Muscle layer of colon (tissue), 2 donors: Measurements from ENCODE around the gene GNPTAB.

ENCODE experiments used
- H3K27ac ChIP-seq: one replicate; pipeline ENCODE4 v1.7.0; 2013; ENCODE audit warnings: low read depth, mild to moderate bottlenecking, low read length, moderate library complexity
- H3K27me3 ChIP-seq, 2 donors: one replicate each; pipeline ENCODE4 v1.7.0; 2013; ENCODE audit warnings: low read length in 2 of 2, mild to moderate bottlenecking in 2 of 2; ENCODE audit not compliant: insufficient read depth in 2 of 2, control insufficient read depth in 1 of 2
- H3K36me3 ChIP-seq: one replicate; pipeline ENCODE4 v1.7.0; 2013; ENCODE audit warnings: mild to moderate bottlenecking, low read length; ENCODE audit not compliant: insufficient read depth
- H3K4me1 ChIP-seq: one replicate; pipeline ENCODE4 v1.7.0; 2013; ENCODE audit warnings: mild to moderate bottlenecking, low read length; ENCODE audit not compliant: insufficient read depth
- H3K4me3 ChIP-seq, 2 donors: one replicate each; pipeline ENCODE4 v1.7.0; 2013; ENCODE audit warnings: low read length in 2 of 2, low read depth in 1 of 2, mild to moderate bottlenecking in 1 of 2, moderate library complexity in 1 of 2
- H3K9ac ChIP-seq: one replicate; pipeline ENCODE4 v1.7.0; 2013; ENCODE audit warnings: low read length
- H3K9me3 ChIP-seq: one replicate; pipeline ENCODE4 v1.7.0; 2013; ENCODE audit warnings: mild to moderate bottlenecking, low read length
- donor health status: abdominal sarcoma.
- donor health status: Adenocarcinoma of cecum.

The GNPTAB gene

DNA sequence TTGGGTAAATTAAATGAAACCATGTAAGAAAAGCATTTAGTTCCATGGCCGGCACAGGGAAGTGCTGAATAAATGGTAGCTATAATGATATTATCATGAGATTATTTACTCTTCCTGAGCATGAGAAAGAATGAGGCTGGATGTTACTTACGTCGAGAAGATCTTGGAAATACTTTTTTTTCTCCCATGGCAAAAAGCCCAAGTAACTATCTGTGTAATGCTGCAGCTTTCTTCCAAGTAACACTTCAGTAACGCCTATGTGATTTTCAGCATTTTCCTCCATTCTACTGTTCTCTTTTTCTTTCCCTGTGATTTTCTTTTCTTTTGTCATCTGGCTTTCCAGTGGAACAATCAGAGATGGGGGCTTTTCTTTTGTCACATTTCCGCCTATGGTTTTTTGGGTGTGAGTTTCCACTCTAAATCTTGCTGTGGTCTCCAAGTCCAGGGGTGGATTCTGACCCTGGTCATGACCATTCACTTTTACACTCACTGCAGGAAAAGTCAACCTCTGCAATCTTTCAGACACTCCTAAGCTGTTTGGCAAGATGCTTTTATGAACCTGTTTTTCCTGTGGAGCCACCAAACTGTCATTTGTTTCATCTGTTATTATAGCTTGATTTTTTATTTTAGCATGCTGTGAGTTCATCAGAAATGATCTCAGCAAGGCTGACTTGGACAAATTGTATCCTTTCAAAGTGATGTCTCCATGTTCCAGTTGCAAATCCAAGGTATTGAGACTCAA, 66.5 kb downstream of the GNPTAB start:
- no peaks in the 10 kb centered on the region for H3K9me3 ChIP-seq
- no peak overlapping the region for H3K9ac ChIP-seq
- no peak overlapping the region for H3K4me3 ChIP-seq
- H3K27me3 ChIP-seq = no peaks in the 10 kb centered on the region
- H3K4me1 ChIP-seq = no peaks in the 10 kb centered on the region
- H3K27ac ChIP-seq = peak overlapping the region; percentile 7
- peaks cover 14% of the 10 kb centered on the region for H3K36me3 ChIP-seq

DNA sequence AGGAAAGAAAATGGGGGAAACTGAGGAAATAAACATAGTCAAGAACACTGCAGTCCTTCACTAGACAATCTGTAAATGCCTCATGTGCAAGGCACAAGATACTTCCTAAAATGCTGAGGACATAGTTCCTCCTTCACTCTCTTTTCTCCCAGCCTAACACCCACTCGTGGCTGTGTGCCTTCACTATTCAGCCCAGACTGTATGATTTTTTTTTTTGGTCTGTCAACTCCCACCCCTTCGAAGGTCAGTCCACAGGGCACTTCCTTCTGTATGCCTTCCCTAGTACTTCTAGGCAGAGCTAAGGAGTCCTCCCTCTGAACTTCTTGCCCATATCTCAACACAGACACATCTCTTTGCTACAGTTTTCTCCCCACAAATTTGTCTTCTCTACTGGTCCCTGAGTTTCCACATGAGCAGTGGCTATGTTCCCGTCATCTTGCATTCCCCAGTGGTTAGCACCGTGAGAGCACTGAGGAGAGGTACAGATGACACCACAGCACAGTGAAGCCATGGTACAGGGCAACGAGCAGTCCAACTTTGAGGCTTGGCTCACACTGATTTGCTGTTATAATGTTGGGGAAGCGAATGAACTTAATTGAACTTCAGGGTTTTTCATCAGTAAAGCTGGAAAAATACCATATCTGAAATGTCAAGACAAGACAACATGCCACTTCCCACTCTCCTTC, 67.4 kb downstream of the GNPTAB start:
- Histone ChIP-seq H3K27ac (peak overlapping the region; percentile 7), H3K4me1 (no peaks in the 10 kb centered on the region), H3K36me3 (peaks cover 9% of the 10 kb centered on the region), H3K27me3 (no peaks in the 10 kb centered on the region), H3K9ac (no peak overlapping the region), H3K4me3 (no peak overlapping the region), H3K9me3 (no peaks in the 10 kb centered on the region)

DNA sequence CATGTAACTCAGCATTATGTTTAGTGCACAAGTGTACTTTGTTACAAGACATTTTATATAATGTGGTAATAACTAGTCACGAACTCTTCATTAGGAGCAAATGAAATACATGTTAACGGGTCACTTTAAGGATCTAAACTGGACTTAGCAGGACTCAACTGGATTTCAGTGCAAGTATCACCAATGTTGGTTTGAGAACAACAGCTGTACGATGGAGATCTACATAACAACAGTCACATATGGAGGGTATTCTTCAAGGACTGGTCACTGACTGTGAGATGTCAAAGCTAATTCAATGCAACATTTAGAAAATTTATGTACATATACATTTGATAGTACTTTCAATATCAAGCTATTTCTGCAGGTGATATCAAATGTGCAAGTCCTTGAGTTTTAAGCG, 69.0 kb downstream of the GNPTAB start:
- H3K27ac ChIP-seq = no peak overlapping the region
- H3K9ac ChIP-seq = no peak overlapping the region
- H3K9me3 ChIP-seq = no peaks in the 10 kb centered on the region
- no peaks in the 10 kb centered on the region for H3K4me1 ChIP-seq
- no peaks in the 10 kb centered on the region for H3K27me3 ChIP-seq
- no peaks in the 10 kb centered on the region for H3K36me3 ChIP-seq
- H3K4me3 ChIP-seq = no peak overlapping the region

DNA sequence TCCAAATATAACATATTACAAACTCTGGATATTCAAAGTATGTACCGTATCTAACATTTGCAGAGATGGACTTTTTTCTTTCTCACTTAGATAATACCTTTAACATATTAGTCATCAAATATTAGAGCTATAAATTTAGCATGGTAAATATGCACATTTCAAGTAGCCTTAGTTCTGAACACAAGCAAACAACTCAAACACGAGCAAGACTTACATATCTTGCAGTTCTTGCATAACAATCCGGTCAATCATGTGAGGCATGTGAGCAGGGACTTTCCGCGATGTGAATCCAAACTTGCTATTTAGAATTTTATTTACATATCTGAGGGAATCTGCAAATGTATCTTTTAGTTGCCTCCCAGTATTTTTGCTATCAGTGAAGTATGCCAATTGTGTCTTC, 69.4 kb downstream of the GNPTAB start:
- H3K36me3 ChIP-seq = no peaks in the 10 kb centered on the region
- H3K9me3 ChIP-seq = no peaks in the 10 kb centered on the region
- H3K27me3 ChIP-seq = no peaks in the 10 kb centered on the region
- H3K4me3 ChIP-seq = no peak overlapping the region
- H3K4me1 ChIP-seq = no peaks in the 10 kb centered on the region
- no peak overlapping the region for H3K27ac ChIP-seq
- no peak overlapping the region for H3K9ac ChIP-seq

DNA sequence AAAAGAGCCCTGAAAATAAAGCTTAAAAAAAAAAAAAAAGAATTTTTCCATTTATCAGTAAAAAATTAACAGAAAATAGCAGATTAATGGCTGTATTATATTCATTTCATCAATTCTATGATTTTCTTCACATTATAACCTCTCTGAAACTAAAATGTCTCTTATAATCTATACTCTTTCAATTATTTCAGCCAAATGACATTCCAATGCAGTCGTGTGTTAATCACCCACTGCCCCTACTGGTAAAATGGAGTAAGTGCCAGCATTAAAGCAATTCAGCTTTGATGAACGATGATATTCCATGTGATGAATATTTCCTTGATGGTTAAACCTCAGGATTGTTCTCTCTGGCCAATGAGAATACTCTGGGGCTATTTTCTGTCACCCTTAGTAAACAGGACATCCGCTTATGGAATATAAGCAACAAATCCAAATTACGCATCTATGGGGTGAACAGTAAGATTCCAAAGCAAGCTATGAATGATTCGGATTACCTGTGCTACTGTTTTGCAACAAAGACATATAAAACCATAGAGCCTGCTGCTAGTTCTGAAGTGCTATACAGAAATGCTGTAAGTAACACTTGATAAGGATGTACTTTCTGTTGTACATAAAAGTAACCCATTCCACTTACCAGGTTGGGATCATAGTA, 71.2 kb downstream of the GNPTAB start:
- H3K27me3 ChIP-seq = no peaks in the 10 kb centered on the region
- no peaks in the 10 kb centered on the region for H3K4me1 ChIP-seq
- H3K9me3 ChIP-seq = no peaks in the 10 kb centered on the region
- H3K27ac ChIP-seq = no peak overlapping the region
- no peak overlapping the region for H3K9ac ChIP-seq
- H3K36me3 ChIP-seq = peaks cover 8% of the 10 kb centered on the region
- H3K4me3 ChIP-seq = no peak overlapping the region

DNA sequence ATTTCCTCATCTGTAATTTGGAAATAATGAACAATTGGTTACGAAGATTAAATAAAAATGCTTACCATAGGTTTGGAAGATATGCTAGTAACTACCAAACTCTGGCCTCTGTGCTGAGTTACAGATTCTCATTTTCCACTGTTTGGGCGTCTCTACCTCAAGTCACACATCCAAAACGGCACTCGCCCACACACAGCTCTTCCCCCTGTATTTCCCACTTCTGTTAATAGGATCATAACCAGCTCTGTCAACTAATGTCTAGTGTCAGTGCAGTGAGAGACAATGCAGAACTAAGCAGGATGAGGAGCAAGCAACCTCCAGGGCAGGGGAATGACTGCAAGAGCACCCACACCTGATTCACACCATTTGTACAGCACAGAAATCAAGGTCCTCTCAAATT, 80.6 kb downstream of the GNPTAB start:
- Histone ChIP-seq H3K4me1 (no peaks in the 10 kb centered on the region), H3K4me3 (no peak overlapping the region), H3K27ac (no peak overlapping the region), H3K9me3 (no peaks in the 10 kb centered on the region), H3K9ac (no peak overlapping the region), H3K36me3 (peaks cover 23% of the 10 kb centered on the region), H3K27me3 (no peaks in the 10 kb centered on the region)

DNA sequence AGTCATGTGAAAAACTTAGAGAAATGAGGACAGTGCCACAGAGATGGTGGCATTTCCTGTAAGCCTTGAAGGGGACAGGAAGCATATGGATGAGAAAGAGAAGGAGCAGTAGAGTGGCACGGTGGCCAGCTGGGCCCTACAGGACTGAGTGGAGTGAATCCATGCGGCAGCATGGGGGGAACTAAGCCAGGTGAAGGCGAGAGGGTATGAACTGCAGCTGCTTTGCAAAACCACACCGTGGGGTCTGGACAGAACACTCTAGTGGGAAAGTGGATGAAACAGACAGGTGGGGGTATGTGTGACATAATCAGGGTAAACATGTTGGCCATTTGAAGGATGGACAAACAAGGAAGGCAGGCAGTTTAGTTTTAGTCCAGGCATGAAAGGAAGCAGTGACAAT, 81.1 kb downstream of the GNPTAB start:
- no peak overlapping the region for H3K4me3 ChIP-seq
- H3K4me1 ChIP-seq = no peaks in the 10 kb centered on the region
- H3K27me3 ChIP-seq = no peaks in the 10 kb centered on the region
- peaks cover 23% of the 10 kb centered on the region for H3K36me3 ChIP-seq
- no peak overlapping the region for H3K9ac ChIP-seq
- no peak overlapping the region for H3K27ac ChIP-seq
- no peaks in the 10 kb centered on the region for H3K9me3 ChIP-seq

DNA sequence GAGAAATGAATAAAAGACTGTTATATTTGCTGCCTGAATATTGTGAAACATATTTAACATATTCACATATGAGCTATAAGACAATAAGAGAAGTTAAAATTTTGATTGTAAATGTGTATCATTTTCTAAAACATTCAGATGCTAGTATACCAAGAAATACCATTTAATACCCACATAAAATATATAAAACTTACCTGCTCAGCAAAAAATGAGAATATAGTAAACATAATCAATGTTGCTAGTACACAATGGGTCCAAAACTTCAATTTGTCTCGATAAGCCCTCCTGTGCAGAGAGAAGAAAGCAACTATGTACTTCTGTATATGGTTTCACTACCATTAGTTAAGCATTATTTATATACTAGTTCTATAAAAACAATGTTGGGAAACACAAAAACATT, 81.9 kb downstream of the GNPTAB start:
- no peak overlapping the region for H3K9ac ChIP-seq
- H3K36me3 ChIP-seq = peaks cover 28% of the 10 kb centered on the region
- no peak overlapping the region for H3K4me3 ChIP-seq
- no peaks in the 10 kb centered on the region for H3K4me1 ChIP-seq
- H3K9me3 ChIP-seq = no peaks in the 10 kb centered on the region
- H3K27me3 ChIP-seq = no peaks in the 10 kb centered on the region
- no peak overlapping the region for H3K27ac ChIP-seq

DNA sequence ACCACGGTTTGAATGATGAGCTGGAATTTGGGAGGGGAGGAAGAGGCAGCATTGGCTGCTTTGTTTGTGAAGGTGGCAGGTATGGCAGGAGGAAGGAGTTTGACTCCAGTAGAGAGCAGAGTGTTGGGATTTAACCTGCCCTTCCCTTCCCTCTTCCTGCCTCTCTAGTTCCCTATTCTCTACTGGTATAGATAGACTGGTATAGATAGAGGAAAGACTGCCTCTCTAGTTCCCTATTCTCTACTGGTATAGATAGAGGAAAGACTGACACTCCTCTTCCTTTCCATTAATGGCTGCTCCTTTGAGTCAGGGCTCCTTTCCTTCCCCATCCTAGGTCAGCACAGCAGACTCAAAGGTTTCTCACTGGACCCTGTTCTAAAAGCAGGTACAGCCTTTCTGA, 83.1 kb downstream of the GNPTAB start:
- Histone ChIP-seq H3K4me3 (no peak overlapping the region), H3K9ac (no peak overlapping the region), H3K27me3 (no peaks in the 10 kb centered on the region), H3K4me1 (no peaks in the 10 kb centered on the region), H3K9me3 (no peaks in the 10 kb centered on the region), H3K36me3 (peaks cover 35% of the 10 kb centered on the region), H3K27ac (no peak overlapping the region)

DNA sequence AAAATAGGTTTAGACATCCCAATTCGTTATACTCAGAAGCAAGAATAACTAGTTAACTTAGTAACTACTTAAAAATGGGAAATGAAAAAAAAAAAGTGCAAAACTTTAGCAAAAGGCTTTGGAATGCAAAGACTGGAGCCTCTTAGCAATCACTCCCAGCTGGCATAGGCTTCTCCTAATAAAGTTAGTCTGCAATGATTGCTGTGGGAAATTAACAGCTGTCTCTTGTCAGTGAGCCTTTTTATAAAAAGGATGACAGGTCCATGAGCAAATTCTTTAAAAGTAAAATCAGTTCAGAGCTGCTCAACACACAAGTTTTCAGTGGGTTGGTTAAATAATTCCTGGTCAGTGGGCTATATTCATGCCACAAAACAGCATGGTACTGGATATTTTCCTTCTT, 84.1 kb downstream of the GNPTAB start:
- no peaks in the 10 kb centered on the region for H3K27me3 ChIP-seq
- no peaks in the 10 kb centered on the region for H3K4me1 ChIP-seq
- no peaks in the 10 kb centered on the region for H3K9me3 ChIP-seq
- H3K36me3 ChIP-seq = peaks cover 31% of the 10 kb centered on the region
- H3K27ac ChIP-seq = no peak overlapping the region
- H3K4me3 ChIP-seq = no peak overlapping the region
- H3K9ac ChIP-seq = no peak overlapping the region

DNA sequence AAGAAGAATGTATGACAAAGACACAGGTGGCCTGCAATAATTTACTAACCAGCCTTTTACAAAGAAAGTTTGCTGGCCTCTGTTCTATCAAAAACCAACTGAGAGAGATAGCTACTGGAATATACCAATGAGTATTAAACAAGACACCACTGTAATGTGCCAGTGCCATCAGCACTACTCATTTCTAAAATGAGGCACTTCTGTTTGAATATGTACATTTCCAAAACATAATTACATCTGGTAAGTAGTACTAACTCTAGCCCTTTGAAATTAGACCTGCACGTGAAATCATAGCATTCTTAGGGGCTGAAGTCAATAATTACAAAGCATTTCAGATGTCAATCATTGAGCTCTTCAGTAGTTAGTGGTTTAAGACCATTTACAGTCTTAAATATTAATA, 84.6 kb downstream of the GNPTAB start:
- no peak overlapping the region for H3K4me3 ChIP-seq
- H3K9ac ChIP-seq = no peak overlapping the region
- peaks cover 31% of the 10 kb centered on the region for H3K36me3 ChIP-seq
- no peaks in the 10 kb centered on the region for H3K4me1 ChIP-seq
- no peak overlapping the region for H3K27ac ChIP-seq
- H3K9me3 ChIP-seq = no peaks in the 10 kb centered on the region
- no peaks in the 10 kb centered on the region for H3K27me3 ChIP-seq
